NCI-H1436 (cell line): ENCODE data around the gene ZNF430.
"Not testable (repeated sequence)": the region's sequence is repeated elsewhere in the genome, so short reads cannot be mapped to it uniquely, and the experiment has no call there.

Experiments
- DNase-seq: peaks from one replicate; lab custom pipeline; 2025; lab: John Stamatoyannopoulos, UW

Gene ZNF430

DNA sequence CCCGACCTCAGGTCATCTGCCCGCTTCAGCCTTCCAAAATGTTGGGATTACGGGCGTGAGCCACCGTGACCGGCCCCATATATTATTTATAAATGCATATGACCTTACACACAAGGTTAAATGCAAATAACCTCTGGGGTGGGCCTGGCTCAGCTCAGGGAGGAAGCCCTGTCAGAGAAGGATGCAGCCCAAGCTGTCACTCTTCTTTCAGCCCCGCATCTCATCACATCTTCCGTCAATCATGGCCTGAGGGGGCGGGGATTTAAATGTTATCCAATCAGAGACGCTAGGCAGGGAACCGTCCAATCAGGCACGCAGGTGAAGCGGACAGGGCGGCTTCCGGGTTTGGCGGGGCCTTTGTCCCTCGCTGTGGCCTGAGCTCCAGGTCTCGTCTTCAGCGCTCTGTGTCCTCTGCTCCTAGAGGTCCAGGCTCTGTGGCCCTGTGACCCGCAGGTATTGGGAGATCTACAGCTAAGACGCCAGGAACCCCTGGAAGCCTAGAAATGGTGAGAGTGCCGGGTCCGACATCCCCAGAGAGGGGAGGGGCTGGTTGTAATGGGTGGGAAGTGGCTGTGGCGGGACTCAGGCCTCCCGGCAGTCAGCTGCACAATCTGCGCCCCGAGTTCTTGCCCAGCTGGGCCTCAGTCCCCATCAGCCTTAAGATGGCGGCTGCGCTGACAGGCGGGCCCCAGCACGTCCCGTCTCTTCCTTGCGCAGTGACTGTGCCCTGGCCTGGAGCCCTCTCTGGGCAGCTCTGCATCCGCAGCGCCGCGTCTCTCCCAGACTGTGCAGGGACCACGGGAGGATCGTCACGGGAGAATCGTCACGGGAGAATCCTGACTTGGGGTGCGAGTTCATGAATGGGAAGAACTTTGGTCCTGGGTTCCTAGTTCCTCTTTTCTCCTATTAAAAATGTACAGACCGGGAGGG is at the start of gene ZNF430:
TSS of gene ZNF430 (plus strand) at position 360 of the 930 bp plus-strand sequence. CDS start at position 504, 144 bp downstream.
- peak; percentile 96 for DNase-seq

DNA sequence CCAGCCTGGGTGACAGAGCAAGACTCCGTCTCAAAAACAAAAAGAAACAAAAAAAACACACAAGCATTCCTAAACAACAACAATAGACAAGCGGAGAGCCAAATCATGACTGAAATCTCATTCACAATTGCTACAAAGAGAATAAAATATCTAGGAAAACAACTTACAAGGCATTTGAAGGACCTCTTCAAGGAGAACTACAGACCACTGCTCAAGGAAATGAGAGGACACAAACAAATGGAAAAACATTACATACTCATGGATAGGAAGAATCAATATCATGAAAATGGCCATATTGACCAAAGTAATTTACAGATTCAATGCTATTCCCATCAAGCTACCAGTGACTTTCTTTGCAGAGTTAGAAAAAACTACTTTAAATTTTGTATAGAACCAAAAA is 27.7 kb upstream of the ZNF430 start:
- not testable (repeated sequence) for DNase-seq

DNA sequence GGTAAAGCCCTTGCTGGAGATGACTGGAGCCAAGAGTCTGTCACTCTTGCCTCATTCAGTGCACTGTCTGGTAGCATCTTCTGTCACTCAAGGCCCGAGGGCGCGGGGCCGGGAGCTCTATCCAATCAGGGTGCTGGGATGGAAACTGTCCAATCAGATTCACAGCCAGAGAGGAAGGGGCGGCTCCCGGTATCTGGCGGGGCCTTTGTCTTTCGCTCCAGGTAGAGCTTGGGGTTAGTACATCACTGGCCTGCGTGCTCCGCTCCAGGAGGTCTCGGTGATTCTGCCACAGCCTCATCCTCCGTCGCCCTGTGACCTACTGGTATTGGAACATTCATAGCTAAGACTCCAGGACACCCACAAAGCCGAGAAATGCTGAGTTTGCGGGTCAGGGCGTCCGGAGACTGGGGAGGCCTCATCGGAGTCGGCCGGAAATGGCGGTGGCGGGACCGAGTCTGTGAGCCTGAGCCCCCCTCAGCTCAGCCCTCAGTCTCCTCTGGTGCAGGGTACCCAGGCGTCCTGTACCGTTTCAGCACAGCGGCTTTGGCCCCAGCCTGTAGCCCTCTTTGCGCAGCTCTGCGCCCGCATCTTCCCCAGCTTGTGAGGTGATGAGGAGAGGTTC is 20.6 kb upstream of the ZNF430 start:
- DNase-seq = peak; percentile 54

DNA sequence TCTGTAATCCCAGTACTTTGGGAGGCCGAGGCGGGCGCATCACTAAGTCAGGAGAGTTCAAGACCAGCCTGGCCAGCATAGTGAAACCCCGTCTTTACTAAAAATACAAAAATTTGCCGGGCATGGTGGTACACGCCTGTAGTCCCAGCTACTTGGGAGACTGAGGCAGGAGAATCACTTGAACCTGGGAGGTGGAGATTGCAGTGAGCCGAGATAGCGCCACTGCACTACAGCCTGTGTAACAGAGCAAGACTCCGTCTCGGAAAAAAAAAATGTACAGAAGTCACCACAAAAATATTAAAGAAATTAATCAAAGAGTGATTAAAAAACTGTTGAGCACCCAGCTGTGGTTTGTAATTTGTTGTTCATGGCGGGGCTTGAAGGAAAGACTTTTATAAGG is 781 bp downstream of the ZNF430 start:
- not testable (repeated sequence) for DNase-seq

DNA sequence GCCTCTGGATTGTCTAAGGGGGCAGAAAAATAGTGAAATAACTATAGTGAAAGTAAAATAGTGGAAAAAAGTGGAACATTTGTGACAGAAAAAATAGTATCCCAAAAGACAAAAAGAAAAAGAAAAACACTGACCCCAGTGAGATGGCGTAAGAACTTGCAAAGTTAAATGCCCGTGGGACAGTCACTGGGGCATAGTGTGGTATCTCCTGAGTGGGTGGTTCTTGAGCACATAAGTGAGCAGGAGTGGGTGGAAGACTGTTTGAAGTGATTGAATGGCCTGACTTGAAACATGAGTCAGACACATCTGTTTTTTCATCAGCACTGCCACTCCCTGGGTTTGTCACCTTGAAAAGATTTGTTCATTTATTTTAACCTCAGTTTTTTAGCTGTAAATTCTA is 2.5 kb downstream of the ZNF430 start:
- DNase-seq = no peak

DNA sequence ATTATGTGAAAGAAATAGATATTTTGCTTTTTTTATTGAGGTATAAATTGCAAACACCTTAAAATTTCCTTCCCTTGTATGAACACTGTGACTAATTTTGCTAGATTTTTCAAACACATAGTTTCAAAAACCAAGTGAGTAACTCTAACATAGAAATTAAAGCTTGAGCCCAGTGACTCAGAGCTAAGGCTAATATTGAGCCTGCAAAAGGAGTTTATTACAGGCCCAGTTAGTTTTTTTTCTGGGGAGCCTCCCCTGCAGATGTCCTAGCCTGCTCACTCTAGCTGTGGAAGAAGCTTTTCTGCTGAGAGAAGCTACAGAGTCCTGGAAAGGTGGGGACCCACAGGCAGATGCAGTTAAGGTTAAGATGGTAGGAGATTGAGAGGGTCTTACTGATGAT is 3.4 kb downstream of the ZNF430 start:
- DNase-seq = no peak

DNA sequence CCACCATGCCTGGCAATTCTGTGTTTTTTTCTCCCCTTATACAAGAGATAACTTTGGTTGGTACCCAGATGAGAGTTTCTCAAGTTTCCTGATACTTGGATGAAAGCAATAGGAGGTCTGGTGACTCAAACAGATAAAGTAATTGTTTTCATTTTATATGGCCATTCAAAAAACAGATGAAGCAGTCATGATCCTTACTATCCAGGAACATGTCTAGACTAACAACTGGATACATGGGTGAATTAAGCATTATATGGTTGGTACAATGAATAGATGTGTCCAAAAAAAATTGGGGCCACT is 8.5 kb downstream of the ZNF430 start:
- no peak for DNase-seq

DNA sequence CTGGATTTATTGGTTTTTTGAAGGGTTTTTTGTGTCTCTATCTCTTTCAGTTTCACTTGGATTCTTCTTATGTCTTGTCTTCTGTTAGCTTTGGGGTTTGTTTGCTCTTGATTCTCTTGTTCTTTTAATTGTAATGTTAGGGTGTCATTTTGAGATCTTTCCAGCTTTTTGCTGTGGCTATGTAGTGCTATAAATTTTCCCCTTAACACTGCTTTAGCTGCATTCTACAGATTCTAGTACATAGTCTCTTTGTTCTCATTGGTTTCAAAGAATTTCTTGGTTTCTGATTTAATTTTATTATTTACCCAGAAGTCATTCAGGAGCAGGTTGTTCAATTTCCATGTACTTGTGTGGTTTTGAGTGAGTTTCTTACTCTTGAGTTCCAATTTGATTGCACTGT is 24.6 kb downstream of the ZNF430 start:
- no peak for DNase-seq

DNA sequence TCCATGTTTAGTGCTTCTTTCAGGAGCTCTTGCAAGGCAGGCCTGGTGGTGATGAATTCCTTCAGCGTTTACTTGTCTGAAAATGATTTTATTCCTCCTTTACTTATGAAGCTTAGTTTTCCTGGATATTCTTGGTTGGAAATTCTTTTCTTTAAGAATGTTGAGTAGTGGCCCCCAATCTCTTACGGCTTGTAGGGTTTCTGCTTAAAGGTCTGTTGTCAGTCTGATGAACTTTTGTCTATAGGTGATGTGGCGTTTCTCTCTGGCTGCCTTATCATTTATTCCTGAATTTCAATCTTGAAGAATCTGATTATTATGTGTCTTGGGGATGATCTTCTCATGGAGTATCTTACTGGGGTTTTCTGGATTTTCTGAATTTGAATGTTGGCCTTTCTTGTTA is 26.0 kb downstream of the ZNF430 start:
- no peak for DNase-seq

DNA sequence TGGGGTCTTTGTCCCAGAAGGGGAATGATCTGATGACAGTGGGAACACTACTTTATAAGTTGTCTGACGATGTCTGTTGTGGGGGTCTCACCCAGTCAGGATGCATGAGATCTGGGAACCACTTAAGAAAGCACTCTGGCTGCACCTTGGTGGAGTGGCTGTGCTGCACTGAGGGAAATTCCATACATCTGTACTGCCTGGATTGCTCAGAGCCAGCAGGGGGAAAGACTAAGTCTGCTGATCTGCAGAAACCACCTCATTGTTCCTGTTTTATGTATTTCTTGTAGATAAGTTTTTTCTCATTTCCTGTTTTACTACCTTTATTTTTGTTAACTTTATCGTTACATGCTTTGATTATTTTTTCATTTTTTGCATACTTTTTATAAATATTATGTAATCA is 27.3 kb downstream of the ZNF430 start:
- DNase-seq = no peak

DNA sequence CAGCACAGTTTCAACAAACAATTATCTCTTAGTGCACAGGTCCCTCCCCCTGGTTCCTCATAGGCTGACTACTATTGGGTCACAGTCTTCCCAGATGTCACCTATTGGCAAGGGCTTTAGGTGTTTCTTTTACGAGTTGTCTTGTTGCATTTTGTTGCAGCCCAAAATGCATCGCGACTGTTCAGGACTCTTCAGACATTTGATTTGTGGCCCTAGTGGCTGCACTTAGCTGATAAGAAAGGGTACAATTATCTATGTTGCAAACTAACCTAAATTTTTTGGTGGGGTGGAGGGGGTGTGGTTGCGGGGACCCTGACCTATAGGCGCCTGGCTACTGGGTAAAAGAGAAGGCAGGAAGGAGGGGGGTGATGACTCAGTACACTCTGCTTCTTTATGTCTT is 32.4 kb downstream of the ZNF430 start:
- DNase-seq = no peak

DNA sequence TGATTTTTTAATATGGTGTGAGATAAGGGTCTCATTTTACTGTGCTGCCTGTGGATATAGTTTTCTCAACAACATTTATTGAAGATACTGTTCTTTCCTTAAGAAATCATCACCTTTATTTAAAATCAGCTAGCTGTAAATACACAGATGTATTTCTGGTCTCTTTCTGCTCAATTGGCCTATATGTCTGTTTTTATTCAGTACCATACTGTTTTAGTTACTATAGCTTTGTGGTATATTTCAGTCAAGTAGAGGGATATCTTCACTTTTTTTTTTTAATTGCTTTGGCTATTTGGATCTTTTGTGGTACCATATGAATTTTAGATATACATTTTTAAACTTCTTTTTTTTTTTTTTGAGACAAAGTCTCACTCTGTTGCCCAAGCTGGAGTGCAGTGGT is 44.9 kb downstream of the ZNF430 start:
- no peak for DNase-seq

DNA sequence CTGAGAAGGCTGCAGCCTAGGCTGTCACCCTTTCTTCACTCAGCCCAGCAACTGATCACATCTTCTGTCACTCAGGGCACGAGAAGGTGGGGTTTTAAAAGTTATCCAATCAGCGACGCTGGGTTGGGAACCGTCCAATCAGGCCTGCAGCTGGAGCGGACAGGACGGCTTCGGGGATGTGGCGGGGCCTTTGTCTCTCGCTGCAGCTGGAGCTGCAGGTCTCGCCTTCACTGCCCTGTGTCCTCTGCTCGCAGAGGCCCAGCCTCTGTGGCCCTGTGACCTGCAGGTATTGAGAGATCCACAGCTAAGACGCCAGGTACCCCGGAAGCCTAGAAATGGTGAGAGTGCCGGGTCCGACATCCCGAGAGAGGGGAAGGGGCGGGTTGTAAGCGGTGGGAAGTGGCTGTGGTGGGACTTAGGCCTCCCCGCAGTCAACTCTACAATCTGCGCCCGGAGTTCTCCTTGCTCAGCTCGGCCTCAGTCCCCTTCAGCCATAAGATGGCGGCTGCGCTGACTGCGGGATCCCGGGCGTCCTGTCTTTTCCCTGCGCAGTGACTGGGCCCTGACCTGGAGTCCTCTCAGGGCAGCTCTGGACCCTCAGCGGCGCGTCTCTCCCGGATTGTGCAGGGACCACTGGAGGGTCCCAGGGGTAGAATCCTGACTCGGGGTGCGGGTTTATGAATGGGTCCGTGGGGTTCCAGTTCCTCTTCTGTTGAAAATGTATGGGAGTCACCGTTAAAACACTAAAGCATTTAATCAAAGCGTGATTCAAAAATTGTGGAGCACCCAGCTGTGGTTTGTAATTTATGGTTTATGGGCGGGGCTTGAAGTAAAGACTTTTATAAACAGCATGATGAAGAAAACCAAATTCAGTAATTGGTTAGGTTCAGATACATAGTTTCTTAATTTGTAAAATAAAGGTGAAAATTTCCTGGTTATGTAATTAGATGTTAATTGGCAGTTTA is 61.8 kb downstream of the ZNF430 start, which contains the start of gene ZNF714:
TSS of gene ZNF714 (plus strand) at position 193 of the 965 bp plus-strand sequence. CDS start 16,066 bp downstream, outside the sequence.
- no peak for DNase-seq

DNA sequence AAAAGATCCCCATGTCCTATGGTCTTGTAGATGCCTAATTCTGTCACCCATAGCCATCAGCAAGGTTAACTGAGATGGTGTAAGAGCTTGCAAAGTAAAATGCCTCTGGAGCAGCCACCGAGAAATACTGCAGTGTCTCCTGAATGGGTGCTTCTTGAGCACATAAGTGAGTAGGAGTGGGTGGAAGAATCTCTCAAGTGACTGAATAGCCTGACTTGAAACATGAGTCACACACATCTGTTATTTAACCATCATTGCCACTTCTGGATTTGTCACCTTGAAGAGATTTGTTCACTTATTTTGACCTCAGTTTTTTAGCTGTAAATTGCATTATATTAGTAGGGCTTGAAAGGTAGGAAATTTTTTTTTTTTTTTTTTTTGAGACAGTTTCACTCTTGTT is 63.9 kb downstream of the ZNF430 start:
- DNase-seq = no peak

DNA sequence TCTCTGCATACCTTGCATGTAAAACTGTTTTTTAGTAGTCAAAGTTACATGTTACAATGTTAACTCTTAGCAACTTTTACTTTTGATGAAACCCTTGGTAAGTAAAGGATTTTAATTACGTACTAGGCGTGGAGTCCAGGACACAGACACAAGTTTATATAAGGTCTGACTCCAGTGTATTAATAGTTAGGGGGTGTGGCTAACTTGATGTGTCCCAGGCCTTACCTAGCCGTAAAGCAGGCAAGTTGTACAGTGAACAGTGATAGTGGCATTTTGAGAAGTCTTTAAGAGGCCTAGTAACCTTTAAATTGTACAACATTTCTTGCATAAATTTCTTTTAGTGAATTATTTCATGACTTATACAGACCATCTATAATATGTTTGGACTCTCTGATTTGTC is 67.4 kb downstream of the ZNF430 start:
- no peak for DNase-seq

DNA sequence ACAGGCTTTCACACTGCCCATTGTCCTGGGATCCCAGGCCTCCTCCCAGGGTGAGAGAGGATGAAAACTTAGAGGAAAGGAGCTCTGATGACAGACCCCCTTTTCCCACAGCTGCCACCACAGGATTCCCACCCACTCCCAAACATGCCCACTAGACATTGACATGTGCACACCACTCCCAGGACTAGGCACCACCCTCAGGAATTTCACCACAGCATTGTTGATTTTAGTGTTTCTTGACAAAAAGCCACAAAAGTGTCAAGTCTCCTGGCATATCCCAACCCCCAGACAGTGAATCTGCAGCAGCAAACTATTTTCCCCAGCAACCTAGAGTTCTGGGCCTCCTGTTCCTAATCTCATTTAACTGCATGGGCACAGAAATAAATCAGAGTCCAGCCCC is 71.7 kb downstream of the ZNF430 start:
- DNase-seq = no peak

DNA sequence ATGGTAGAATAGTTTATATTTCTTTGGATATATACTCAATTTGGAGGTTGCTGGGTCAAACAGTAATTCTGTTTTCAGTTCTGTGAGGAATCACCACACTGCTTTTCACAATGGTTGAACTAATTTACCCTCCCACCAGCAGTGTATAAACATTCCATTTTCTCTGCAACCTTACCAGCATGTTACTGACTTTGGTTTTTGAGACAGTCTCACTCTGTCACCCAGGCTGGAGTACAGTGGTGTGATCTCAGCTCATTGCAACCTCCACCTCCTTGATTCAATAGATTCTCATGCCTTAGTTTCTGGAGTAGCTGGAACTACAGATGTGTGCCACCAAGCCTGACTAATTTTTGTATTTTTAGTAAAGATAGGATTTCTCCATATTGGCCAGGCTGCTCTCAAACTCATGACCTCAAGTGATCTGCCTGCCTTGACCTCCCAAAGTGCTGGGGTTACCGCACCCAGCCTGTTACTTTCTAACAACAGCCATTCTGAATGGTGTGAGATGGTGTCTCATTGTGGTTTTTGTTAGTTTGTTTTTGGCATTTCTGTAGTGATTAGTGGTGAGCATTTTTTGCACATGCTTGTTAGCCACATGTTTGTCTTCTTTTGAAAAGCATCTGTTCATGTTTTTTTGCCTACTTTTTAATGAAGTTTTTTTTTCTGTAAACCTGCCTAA is 74.0 kb downstream of the ZNF430 start:
- DNase-seq = no peak

DNA sequence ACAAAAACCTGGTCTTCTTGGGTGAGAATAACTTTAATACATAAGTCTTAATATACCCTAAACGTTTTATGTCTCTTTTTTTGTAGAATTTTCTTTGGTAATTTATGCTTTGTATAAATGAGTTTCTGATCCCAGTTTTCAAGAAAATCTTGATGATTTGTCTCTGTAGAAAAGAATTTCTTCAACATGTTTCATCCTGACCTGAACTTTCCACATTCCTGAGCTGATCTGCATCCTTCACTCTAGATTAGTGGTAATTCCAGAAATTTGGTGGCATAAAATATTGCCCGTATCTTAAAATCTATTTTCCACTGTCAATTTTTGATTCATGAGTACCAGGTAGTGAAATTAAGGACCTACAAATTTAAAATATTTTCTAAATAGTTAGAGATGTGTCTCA is 77.8 kb downstream of the ZNF430 start:
- no peak for DNase-seq

DNA sequence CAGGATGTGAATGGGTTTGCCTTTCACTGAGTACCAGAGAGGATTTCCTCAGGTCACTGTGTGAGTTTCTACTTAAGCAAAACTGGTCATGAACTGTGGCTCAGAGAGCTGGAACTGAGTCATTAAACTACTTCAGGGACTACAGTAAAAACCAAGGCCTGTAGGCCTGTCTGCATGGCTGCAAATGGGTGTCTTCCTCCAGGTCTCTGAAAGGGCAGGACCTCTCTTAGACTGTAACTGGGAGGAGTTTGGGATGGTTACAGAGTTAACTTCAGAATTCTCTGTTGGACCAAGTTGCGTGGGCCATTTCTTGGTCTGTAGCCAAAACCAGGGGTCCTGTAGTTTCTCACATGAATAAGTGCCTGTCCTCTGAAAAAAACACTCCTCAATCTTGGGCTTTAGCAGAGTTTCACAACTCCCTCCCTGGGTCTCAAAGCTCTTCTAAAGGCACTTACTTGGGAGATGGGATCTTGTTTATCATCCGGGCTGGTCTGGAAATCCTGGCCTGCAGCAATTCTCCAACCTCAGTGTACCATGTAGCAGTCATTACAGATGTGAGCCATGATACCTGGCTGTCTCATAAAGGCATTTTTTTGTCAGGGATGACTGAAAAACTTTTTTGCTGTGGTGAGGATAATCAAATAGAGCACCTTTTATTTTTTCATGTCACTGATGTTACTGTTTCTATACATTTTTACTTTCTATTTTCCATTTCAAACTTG is 81.2 kb downstream of the ZNF430 start:
- no peak for DNase-seq

DNA sequence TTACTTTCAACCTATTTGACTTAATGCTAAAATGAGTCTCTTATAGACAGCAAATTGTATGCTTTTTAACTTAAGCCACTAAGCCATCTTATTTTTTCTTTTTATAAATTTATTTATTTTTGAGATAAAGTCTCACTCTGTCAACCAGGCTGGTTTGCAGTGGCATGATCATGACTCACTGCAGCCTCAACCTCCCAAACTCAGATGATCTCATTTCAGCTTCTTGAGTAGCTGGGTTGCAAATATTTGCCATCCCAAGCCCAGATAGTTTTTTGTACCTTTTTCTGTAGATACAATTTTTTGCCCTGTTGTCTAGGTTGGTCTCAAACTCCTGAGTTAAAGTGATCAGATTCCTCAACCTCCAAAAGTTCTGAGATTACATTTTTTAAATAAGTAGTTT is 88.7 kb downstream of the ZNF430 start:
- DNase-seq = no peak
